A549 (cell line): Measurements from ENCODE around the gene CASQ1. TPM values are rescaled to one million over a fixed set of nuclear protein-coding genes. Genes with fewer than 3 reads are reported as not detected.

ENCODE experiments used
- ATAC-seq, 2 experiments: fragments of 200-7000 bp in 1 of 2; fragments of >200 bp in 1 of 2; cut with Nextera tagmentation in 1 of 2; cut with Tn5 transposase in 1 of 2; 3 replicates each; pipeline versions ENCODE4 v1.8.0 to v1.9.1; 2018 to 2020; ENCODE audit warnings: mild to moderate bottlenecking in 1 of 2, moderate library complexity in 1 of 2
- CTCF ChIA-PET: fragments of 300-600 bp; sonication (Branson Sonifier 250); formaldehyde crosslinking; extraction: SDS; loops from one replicate; lab custom pipeline; 2021; ENCODE audit warnings: antibody characterized with exemption, inconsistent platforms; lab: Yijun Ruan, JAX
- POLR2A ChIA-PET: fragments of 350-600 bp; formaldehyde crosslinking; extraction: SDS; loops from one replicate; lab custom pipeline; 2021; ENCODE audit warnings: antibody characterized with exemption, inconsistent platforms; lab: Yijun Ruan, JAX
- DNase-seq, 2 experiments: peaks; one replicate each; pipeline versions ENCODE4 v3.0.0 to v3.0.0-alpha.2; 2011 to 2016; ENCODE audit warnings: low read depth in 1 of 2, low spot score in 1 of 2
- FAIRE-seq: peaks from 2 replicates; lab custom pipeline; 2011; peaks lifted over from hg19 to GRCh38; lab: Jason Lieb, UNC
- H3K27ac ChIP-seq, 2 experiments: fragments of >200 bp; sonication (Bioruptor Twin); formaldehyde crosslinking; 3 replicates each; pipeline ENCODE4 v1.5.1; 2016 to 2017
- H3K4me1 ChIP-seq: fragments of >200 bp; sonication (Bioruptor Twin); formaldehyde crosslinking; 3 replicates; pipeline ENCODE4 v1.6.1; 2016
- H3K4me2 ChIP-seq: fragments of >200 bp; sonication (Bioruptor Twin); formaldehyde crosslinking; 3 replicates; pipeline ENCODE4 v1.6.1; 2016
- H3K4me3 ChIP-seq: fragments of >200 bp; sonication (Bioruptor Twin); formaldehyde crosslinking; 3 replicates; pipeline ENCODE4 v1.5.1; 2016
- H3K9me3 ChIP-seq: fragments of >200 bp; sonication (Bioruptor Twin); formaldehyde crosslinking; 3 replicates; pipeline ENCODE4 v1.6.1; 2016
- ATOH8 ChIP-seq: fragments of 250-450 bp; sonication (Bioruptor Pico); IDR thresholded peaks from 2 replicates; pipeline ENCODE4 v1.5.0; 2020; ENCODE audit warnings: low read depth, mild to moderate bottlenecking, moderate library complexity
- CBX2 ChIP-seq: fragments of 200-600 bp; sonication (generic); IDR thresholded peaks from 2 replicates; pipeline ENCODE4 v1.6.1; 2016; ENCODE audit warnings: low read depth, mild to moderate bottlenecking, borderline replicate concordance
- CHD4 ChIP-seq: fragments of 200-600 bp; sonication (generic); IDR thresholded peaks from 2 replicates; pipeline ENCODE4 v1.6.1; 2016; ENCODE audit warnings: antibody characterized with exemption, mild to moderate bottlenecking, borderline replicate concordance
- ESRRA ChIP-seq: fragments of 150-350 bp; IDR thresholded peaks from 2 replicates; pipeline ENCODE4 v1.6.1; 2014; ENCODE audit warnings: mild to moderate bottlenecking, low read length, borderline replicate concordance
- FOXS1 ChIP-seq: fragments of 250-450 bp; sonication (Bioruptor Pico); IDR thresholded peaks from 2 replicates; pipeline ENCODE4 v1.5.0; 2020; ENCODE audit warnings: mild to moderate bottlenecking, moderate library complexity
- GATA3 ChIP-seq: IDR thresholded peaks from 2 replicates; pipeline ENCODE4 v1.6.1; 2012; ENCODE audit warnings: borderline replicate concordance
- HEYL ChIP-seq: fragments of 250-450 bp; sonication (Bioruptor Pico); IDR thresholded peaks from 2 replicates; pipeline ENCODE4 v1.8.0; 2021; ENCODE audit warnings: mild to moderate bottlenecking, moderate library complexity
- HMGXB4 ChIP-seq: fragments of 250-450 bp; sonication (Bioruptor Pico); IDR thresholded peaks from 2 replicates; pipeline ENCODE4 v1.5.0; 2021; ENCODE audit warnings: mild to moderate bottlenecking, moderate library complexity, borderline replicate concordance
- HOXB13 ChIP-seq: fragments of 250-450 bp; sonication (Bioruptor Pico); IDR thresholded peaks from 2 replicates; pipeline ENCODE4 v1.5.0; 2020; ENCODE audit warnings: low read depth, mild to moderate bottlenecking, moderate library complexity
- JUNB ChIP-seq: fragments of >200 bp; sonication (Bioruptor Twin); formaldehyde crosslinking; IDR thresholded peaks from 2 replicates; pipeline ENCODE4 v1.6.1; 2016
- KDM5A ChIP-seq: fragments of 200-600 bp; sonication (generic); IDR thresholded peaks from 2 replicates; pipeline ENCODE4 v1.6.1; 2016; ENCODE audit warnings: antibody characterized with exemption, mild to moderate bottlenecking
- NPAS2 ChIP-seq: fragments of 250-450 bp; sonication (Bioruptor Pico); IDR thresholded peaks from 2 replicates; pipeline ENCODE4 v1.8.0; 2022; ENCODE audit warnings: mild to moderate bottlenecking, moderate library complexity, borderline replicate concordance
- NR3C1 ChIP-seq: fragments of >200 bp; sonication (Bioruptor Twin); formaldehyde crosslinking; IDR thresholded peaks from 3 replicates; pipeline ENCODE4 v1.6.1; 2017
- RARB ChIP-seq: fragments of 250-450 bp; sonication (Bioruptor Pico); IDR thresholded peaks from 2 replicates; pipeline ENCODE4 v1.8.0; 2021; ENCODE audit warnings: mild to moderate bottlenecking, moderate library complexity
- RNF2 ChIP-seq: fragments of 200-600 bp; sonication (generic); IDR thresholded peaks from 2 replicates; pipeline ENCODE4 v1.6.1; 2016; ENCODE audit warnings: low read depth, mild to moderate bottlenecking, antibody characterized with exemption, moderate library complexity, borderline replicate concordance
- SMC3 ChIP-seq: fragments of >200 bp; sonication (Bioruptor Twin); formaldehyde crosslinking; IDR thresholded peaks from 3 replicates; pipeline ENCODE4 v1.6.1; 2018; ENCODE audit warnings: inconsistent platforms
- TFCP2L1 ChIP-seq: fragments of 250-450 bp; sonication (Bioruptor Pico); IDR thresholded peaks from 2 replicates; pipeline ENCODE4 v1.5.0; 2021; ENCODE audit warnings: mild to moderate bottlenecking
- ZC3H11A ChIP-seq: fragments of 450-650 bp; IDR thresholded peaks from 2 replicates; pipeline ENCODE4 v1.6.1; 2014; ENCODE audit warnings: antibody characterized with exemption, mild to moderate bottlenecking
- ZFP36 ChIP-seq: fragments of 450-650 bp; IDR thresholded peaks from 2 replicates; pipeline ENCODE4 v1.6.1; 2014; ENCODE audit warnings: borderline replicate concordance; ENCODE audit not compliant: partially characterized antibody
- ZSCAN20 ChIP-seq: fragments of 250-450 bp; sonication (Bioruptor Pico); IDR thresholded peaks from 2 replicates; pipeline ENCODE4 v1.8.0; 2022; ENCODE audit warnings: mild to moderate bottlenecking, moderate library complexity
- WGBS: methylation state at CpG from one replicate; pipeline ENCODE4 v1.1.6; 2017; ENCODE audit errors: missing lambda C conversion rate; 5-methylcytosine and 5-hydroxymethylcytosine counted together
- polyA plus RNA-seq, 4 experiments: library from polyadenylated mRNA; depleted of rRNA in 3 of 4; stranded (reverse); fragments of >200 nt; fragmentation: RNase III in 1 of 4; extraction: RNeasy Plus Mini Kit Qiagen cat#74134 plus additional on column Dnase treatment in 1 of 4; gene quantifications; 2 replicates in 3 of 4; 3 replicates in 1 of 4; pipeline ENCODE4 v1.2.3, GENCODE V29; 2011 to 2017
- TF ChIP-seq, protein P1 (sequence below): fragments of 200-600 bp; sonication (generic); IDR thresholded peaks from 2 replicates; pipeline ENCODE4 v1.6.1; 2016; ENCODE audit warnings: antibody characterized with exemption, mild to moderate bottlenecking, moderate library complexity

Gene CASQ1
- polyA plus RNA-seq, 2 of the 4 experiments (the other 2 are of a cell fraction), result 0.04 to 0.08 TPM

GRCh38 chr1:160169553-160170399 is 20.6 kb upstream of the CASQ1 start:
- Histone ChIP-seq H3K4me3 (no peak overlapping the region), H3K27ac (no peak overlapping the region), H3K4me2 (no peak overlapping the region), H3K4me1 (no peaks in the 10 kb centered on the region), H3K9me3 (no peaks in the 10 kb centered on the region)
- FAIRE-seq (no peak), DNase-seq (no peak), ATAC-seq (no peak)
- CTCF ChIA-PET, result interaction anchor here (0.7 to 3.5 kb wide), 6 partner anchors 10 to 122 kb away, joined by 3 to 22 read pairs (median 4); partner anchors contain the start of gene CASQ1
- POLR2A ChIA-PET, result no interaction called here
- WGBS, result 70% methylated on average over 15 of the region's 15 CpGs
- TF ChIP-seq HMGXB4 (CRISPR knock-in tag), result no peak
- no peak for TF ChIP-seq CBX2
- no peak for TF ChIP-seq HOXB13 (CRISPR knock-in tag)
- no peak for TF ChIP-seq JUNB
- TF ChIP-seq HEYL (CRISPR knock-in tag), result no peak
- no peak for TF ChIP-seq NPAS2
- no peak for TF ChIP-seq ZFP36
- TF ChIP-seq, protein P1, sequence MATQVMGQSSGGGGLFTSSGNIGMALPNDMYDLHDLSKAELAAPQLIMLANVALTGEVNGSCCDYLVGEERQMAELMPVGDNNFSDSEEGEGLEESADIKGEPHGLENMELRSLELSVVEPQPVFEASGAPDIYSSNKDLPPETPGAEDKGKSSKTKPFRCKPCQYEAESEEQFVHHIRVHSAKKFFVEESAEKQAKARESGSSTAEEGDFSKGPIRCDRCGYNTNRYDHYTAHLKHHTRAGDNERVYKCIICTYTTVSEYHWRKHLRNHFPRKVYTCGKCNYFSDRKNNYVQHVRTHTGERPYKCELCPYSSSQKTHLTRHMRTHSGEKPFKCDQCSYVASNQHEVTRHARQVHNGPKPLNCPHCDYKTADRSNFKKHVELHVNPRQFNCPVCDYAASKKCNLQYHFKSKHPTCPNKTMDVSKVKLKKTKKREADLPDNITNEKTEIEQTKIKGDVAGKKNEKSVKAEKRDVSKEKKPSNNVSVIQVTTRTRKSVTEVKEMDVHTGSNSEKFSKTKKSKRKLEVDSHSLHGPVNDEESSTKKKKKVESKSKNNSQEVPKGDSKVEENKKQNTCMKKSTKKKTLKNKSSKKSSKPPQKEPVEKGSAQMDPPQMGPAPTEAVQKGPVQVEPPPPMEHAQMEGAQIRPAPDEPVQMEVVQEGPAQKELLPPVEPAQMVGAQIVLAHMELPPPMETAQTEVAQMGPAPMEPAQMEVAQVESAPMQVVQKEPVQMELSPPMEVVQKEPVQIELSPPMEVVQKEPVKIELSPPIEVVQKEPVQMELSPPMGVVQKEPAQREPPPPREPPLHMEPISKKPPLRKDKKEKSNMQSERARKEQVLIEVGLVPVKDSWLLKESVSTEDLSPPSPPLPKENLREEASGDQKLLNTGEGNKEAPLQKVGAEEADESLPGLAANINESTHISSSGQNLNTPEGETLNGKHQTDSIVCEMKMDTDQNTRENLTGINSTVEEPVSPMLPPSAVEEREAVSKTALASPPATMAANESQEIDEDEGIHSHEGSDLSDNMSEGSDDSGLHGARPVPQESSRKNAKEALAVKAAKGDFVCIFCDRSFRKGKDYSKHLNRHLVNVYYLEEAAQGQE, result no peak
- TF ChIP-seq GATA3, result no peak
- no peak for TF ChIP-seq ATOH8 (CRISPR knock-in tag)
- no peak for TF ChIP-seq SMC3
- no peak for TF ChIP-seq RARB (CRISPR knock-in tag)
- TF ChIP-seq FOXS1 (CRISPR knock-in tag), result no peak
- TF ChIP-seq TFCP2L1, result no peak
- no peak for TF ChIP-seq KDM5A
- no peak for TF ChIP-seq RNF2

GRCh38 chr1:160171354-160171753 is 19.0 kb upstream of the CASQ1 start:
- no peak for FAIRE-seq
- H3K9me3 ChIP-seq, result no peaks in the 10 kb centered on the region
- ATAC-seq, result no peak
- no peaks in the 10 kb centered on the region for H3K4me1 ChIP-seq
- POLR2A ChIA-PET, result no interaction called here
- TF ChIP-seq NR3C1, result no peak
- TF ChIP-seq CHD4, result no peak
- no peak for TF ChIP-seq ZSCAN20 (CRISPR knock-in tag)
- TF ChIP-seq GATA3, result no peak
- TF ChIP-seq ZC3H11A, result no peak
- TF ChIP-seq ESRRA, result no peak
- TF ChIP-seq, all 56 proteins: peak for 0
- Histone ChIP-seq H3K4me3 (no peak overlapping the region), H3K27ac (no peak overlapping the region), H3K4me2 (no peak overlapping the region)
- CTCF ChIA-PET, result interaction anchor here (1.0 to 1.5 kb wide), 6 partner anchors 21 to 120 kb away, joined by 3 to 6 read pairs (median 5); no protein-coding TSS in a partner anchor
- no peak for DNase-seq
- WGBS, result 72% methylated on average over 4 of the region's 4 CpGs
